Thoracic aorta (tissue), 2 donors: ENCODE results near the gene SLC43A3. TPM values are rescaled to one million over a fixed set of nuclear protein-coding genes. Genes with fewer than 3 reads are reported as not detected.

Experiments used
- ATAC-seq: fragments of 150-250 bp; one replicate; pipeline ENCODE4 v1.8.0; 2017; ENCODE audit warnings: low read depth; ENCODE audit not compliant: insufficient number of reproducible peaks, low FRiP score
- DNase-seq: peaks from one replicate; pipeline ENCODE4 v3.0.0-alpha.2; 2020; ENCODE audit warnings: low spot score
- H3K27ac ChIP-seq, 2 donors: fragments of 200-600 bp; sonication (generic); 1 replicate in 1 of 2; 2 replicates in 1 of 2; pipeline ENCODE4 v1.5.1; 2016; ENCODE audit warnings: mild to moderate bottlenecking in 2 of 2, moderate library complexity in 2 of 2
- H3K27me3 ChIP-seq: fragments of 200-600 bp; sonication (generic); replicated peaks from 2 replicates; pipeline ENCODE4 v1.6.0; 2016; ENCODE audit warnings: mild to moderate bottlenecking; ENCODE audit not compliant: insufficient read depth
- H3K36me3 ChIP-seq: fragments of 200-600 bp; sonication (generic); one replicate; pipeline ENCODE4 v1.5.1; 2016
- H3K4me1 ChIP-seq, 2 donors: fragments of 200-600 bp; sonication (generic); 1 replicate in 1 of 2; 2 replicates in 1 of 2; pipeline versions ENCODE4 v1.5.1 to v1.6.0; 2016; ENCODE audit warnings: low read depth in 2 of 2, mild to moderate bottlenecking in 1 of 2; ENCODE audit not compliant: control insufficient read depth in 1 of 2
- H3K4me3 ChIP-seq: fragments of 200-600 bp; sonication (generic); 2 replicates; pipeline ENCODE4 v1.5.1; 2016; ENCODE audit warnings: mild to moderate bottlenecking
- H3K9me3 ChIP-seq: fragments of 200-600 bp; sonication (generic); 2 replicates; pipeline ENCODE4 v1.5.1; 2016
- total RNA-seq, 2 donors: library from RNA; depleted of rRNA; stranded (reverse); fragments of >200 nt; gene quantifications; one replicate each; pipeline versions ENCODE4 v1.1.0 to v1.2.3, GENCODE V29; 2016
- TF ChIP-seq, protein P1 (sequence below): fragments of 200-600 bp; sonication (generic); IDR thresholded peaks from one replicate; pipeline ENCODE4 v1.5.1; 2019; ENCODE audit warnings: antibody characterized with exemption

The SLC43A3 gene
- total RNA-seq, 2 donors from 2014 or later: 76.0 to 92.3 TPM

GRCh38 chr11:57373146-57373545 lies 53.8 kb downstream of the SLC43A3 start:
- Histone ChIP-seq H3K27me3 (no peaks in the 10 kb centered on the region), H3K36me3 (no peaks in the 10 kb centered on the region), H3K4me1 (no peaks in the 10 kb centered on the region), H3K9me3 (no peaks in the 10 kb centered on the region), H3K4me3 (no peak overlapping the region), H3K27ac (no peak overlapping the region)
- DNase-seq: no peak
- TF ChIP-seq, protein P1, sequence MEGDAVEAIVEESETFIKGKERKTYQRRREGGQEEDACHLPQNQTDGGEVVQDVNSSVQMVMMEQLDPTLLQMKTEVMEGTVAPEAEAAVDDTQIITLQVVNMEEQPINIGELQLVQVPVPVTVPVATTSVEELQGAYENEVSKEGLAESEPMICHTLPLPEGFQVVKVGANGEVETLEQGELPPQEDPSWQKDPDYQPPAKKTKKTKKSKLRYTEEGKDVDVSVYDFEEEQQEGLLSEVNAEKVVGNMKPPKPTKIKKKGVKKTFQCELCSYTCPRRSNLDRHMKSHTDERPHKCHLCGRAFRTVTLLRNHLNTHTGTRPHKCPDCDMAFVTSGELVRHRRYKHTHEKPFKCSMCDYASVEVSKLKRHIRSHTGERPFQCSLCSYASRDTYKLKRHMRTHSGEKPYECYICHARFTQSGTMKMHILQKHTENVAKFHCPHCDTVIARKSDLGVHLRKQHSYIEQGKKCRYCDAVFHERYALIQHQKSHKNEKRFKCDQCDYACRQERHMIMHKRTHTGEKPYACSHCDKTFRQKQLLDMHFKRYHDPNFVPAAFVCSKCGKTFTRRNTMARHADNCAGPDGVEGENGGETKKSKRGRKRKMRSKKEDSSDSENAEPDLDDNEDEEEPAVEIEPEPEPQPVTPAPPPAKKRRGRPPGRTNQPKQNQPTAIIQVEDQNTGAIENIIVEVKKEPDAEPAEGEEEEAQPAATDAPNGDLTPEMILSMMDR: no peak
- ATAC-seq: no peak

GRCh38 chr11:57370941-57371340 lies 56.0 kb downstream of the SLC43A3 start:
- TF ChIP-seq, protein P1: no peak
- DNase-seq (no peak), ATAC-seq (no peak)
- H3K36me3 ChIP-seq: no peaks in the 10 kb centered on the region
- no peak overlapping the region for H3K4me3 ChIP-seq
- no peak overlapping the region for H3K27ac ChIP-seq
- H3K4me1 ChIP-seq: no peaks in the 10 kb centered on the region
- H3K27me3 ChIP-seq: no peaks in the 10 kb centered on the region
- H3K9me3 ChIP-seq: no peaks in the 10 kb centered on the region

DNA sequence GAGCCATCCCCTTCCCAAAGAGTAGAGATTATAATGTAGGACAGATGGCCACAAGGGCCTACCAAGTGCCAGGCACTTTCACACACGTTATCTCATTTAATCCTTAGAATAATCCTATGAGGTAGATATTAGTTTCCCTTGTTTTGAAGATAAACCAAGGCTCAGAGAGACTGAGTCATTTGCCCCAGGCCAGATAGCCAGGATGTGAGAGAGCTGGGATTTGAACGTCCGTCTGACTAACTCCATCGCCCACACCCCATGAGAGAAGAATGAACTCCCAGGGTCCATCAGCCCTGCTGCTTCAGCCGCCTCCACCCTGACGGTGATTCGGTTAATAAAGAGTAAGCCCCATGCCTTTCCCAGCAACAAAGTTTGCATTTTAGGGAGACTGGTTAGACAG lies 56.7 kb downstream of the SLC43A3 start:
- TF ChIP-seq, protein P1: no peak
- Histone ChIP-seq H3K36me3 (no peaks in the 10 kb centered on the region), H3K9me3 (no peaks in the 10 kb centered on the region), H3K27me3 (no peaks in the 10 kb centered on the region), H3K4me3 (no peak overlapping the region), H3K27ac (no peak overlapping the region), H3K4me1 (no peaks in the 10 kb centered on the region)
- no peak for ATAC-seq
- DNase-seq: no peak

GRCh38 chr11:57368845-57369232 lies 58.1 kb downstream of the SLC43A3 start:
- H3K9me3 ChIP-seq: no peaks in the 10 kb centered on the region
- TF ChIP-seq, protein P1: no peak
- H3K27me3 ChIP-seq: no peaks in the 10 kb centered on the region
- no peak overlapping the region for H3K27ac ChIP-seq
- ATAC-seq: no peak
- H3K36me3 ChIP-seq: no peaks in the 10 kb centered on the region
- no peak overlapping the region for H3K4me3 ChIP-seq
- H3K4me1 ChIP-seq: no peaks in the 10 kb centered on the region
- DNase-seq: no peak

GRCh38 chr11:57368106-57368844 lies 58.6 kb downstream of the SLC43A3 start:
- ATAC-seq: no peak
- H3K4me3 ChIP-seq: no peak overlapping the region
- H3K27me3 ChIP-seq: no peaks in the 10 kb centered on the region
- no peaks in the 10 kb centered on the region for H3K36me3 ChIP-seq
- DNase-seq: no peak
- H3K9me3 ChIP-seq: no peaks in the 10 kb centered on the region
- TF ChIP-seq, protein P1: no peak
- H3K4me1 ChIP-seq: no peaks in the 10 kb centered on the region
- H3K27ac ChIP-seq: no peak overlapping the region
